CD4-positive, CD25-positive, alpha-beta regulatory T cell (primary cell): ENCODE results near the gene FCRLA. TPM values are rescaled to one million over a fixed set of nuclear protein-coding genes. Genes with fewer than 3 reads are reported as not detected.
"Not testable (repeated sequence)": the region's sequence is repeated elsewhere in the genome, so short reads cannot be mapped to it uniquely, and the experiment has no call there.

Experiments
- ATAC-seq, 2 donors: fragments of 150-1000 bp; cut with Tn5 transposase; one replicate each; pipeline ENCODE4 v1.10.0; 2021; ENCODE audit warnings: low read depth in 2 of 2, moderate number of reproducible peaks in 2 of 2, moderate library complexity in 1 of 2
- DNase-seq, 3 donors: peaks; one replicate each; pipeline versions ENCODE4 v3.0.0 to v3.0.0-alpha.2; 2012 to 2022; ENCODE audit warnings: mixed read lengths in 1 of 3
- H3K27ac ChIP-seq: one replicate; pipeline ENCODE4 v1.7.0; 2013; ENCODE audit warnings: mild to moderate bottlenecking, low read length; ENCODE audit not compliant: insufficient read depth, poor library complexity, severe bottlenecking
- H3K27me3 ChIP-seq: one replicate; pipeline ENCODE4 v1.7.0; 2013; ENCODE audit warnings: low read length; ENCODE audit not compliant: control insufficient read depth, insufficient read depth
- H3K36me3 ChIP-seq: one replicate; pipeline ENCODE4 v1.7.0; 2013; ENCODE audit warnings: mild to moderate bottlenecking, low read length, moderate library complexity; ENCODE audit not compliant: control insufficient read depth, insufficient read depth
- H3K4me1 ChIP-seq: 2 replicates; pipeline ENCODE4 v1.7.0; 2013; ENCODE audit warnings: mild to moderate bottlenecking, low read length; ENCODE audit not compliant: insufficient read depth, control insufficient read depth, poor library complexity, severe bottlenecking
- H3K4me3 ChIP-seq: one replicate; pipeline ENCODE4 v1.7.0; 2013; ENCODE audit warnings: low read depth, mild to moderate bottlenecking, low read length, moderate library complexity
- H3K9me3 ChIP-seq, 2 experiments: 1 replicate in 1 of 2; 2 replicates in 1 of 2; pipeline ENCODE4 v1.7.0; 2013; ENCODE audit warnings: low read length in 2 of 2, mild to moderate bottlenecking in 1 of 2, moderate library complexity in 1 of 2; ENCODE audit not compliant: control insufficient read depth in 2 of 2
- H3K27ac Mint-ChIP-seq, 3 donors: one replicate each; pipeline ENCODE4 v1.8.0; 2020 to 2022; ENCODE audit warnings: mild to moderate bottlenecking in 3 of 3, mixed read lengths in 3 of 3, moderate library complexity in 2 of 3
- H3K27me3 Mint-ChIP-seq: one replicate; pipeline ENCODE4 v1.8.0; 2022; ENCODE audit warnings: mild to moderate bottlenecking, mixed read lengths
- H3K36me3 Mint-ChIP-seq: one replicate; pipeline ENCODE4 v1.8.0; 2020; ENCODE audit warnings: mixed read lengths
- H3K4me1 Mint-ChIP-seq, 4 donors: one replicate each; pipeline ENCODE4 v1.8.0; 2020 to 2022; ENCODE audit warnings: mixed read lengths in 4 of 4, mild to moderate bottlenecking in 1 of 4
- H3K4me3 Mint-ChIP-seq, 4 donors: one replicate each; pipeline ENCODE4 v1.8.0; 2020 to 2022; ENCODE audit warnings: mild to moderate bottlenecking in 4 of 4, mixed read lengths in 4 of 4, moderate library complexity in 3 of 4
- H3K9me3 Mint-ChIP-seq, 7 donors: one replicate each; pipeline ENCODE4 v1.8.0; 2020 to 2022; ENCODE audit warnings: mixed read lengths in 7 of 7, mild to moderate bottlenecking in 3 of 7, moderate library complexity in 2 of 7
- polyA plus RNA-seq, 4 donors: library from polyadenylated mRNA; unstranded; fragments of 300-500 nt; fragmentation: Illumina TruSeq; gene quantifications; one replicate each; pipeline ENCODE4 v1.2.3, GENCODE V29; 2021
- total RNA-seq: library from RNA; stranded (reverse); gene quantifications from one replicate; pipeline ENCODE4 v1.2.3, GENCODE V29; 2022

The FCRLA gene
- total and polyA plus RNA-seq, 5 donors from 2014 or later: 0.51 to 2.1 (median 0.51) TPM; not detected in 2

GRCh38 chr1:161681879-161682278 is 25.1 kb upstream of the FCRLA start:
- H3K4me3 Mint-ChIP-seq: no peak overlapping the region
- no peaks in the 10 kb centered on the region for H3K36me3 ChIP-seq
- peaks cover 47% of the 10 kb centered on the region for H3K27me3 Mint-ChIP-seq
- H3K4me3 ChIP-seq: no peak overlapping the region
- H3K27ac ChIP-seq: no peak overlapping the region
- H3K4me1 Mint-ChIP-seq: no peaks in the 10 kb centered on the region
- no peaks in the 10 kb centered on the region for H3K4me1 ChIP-seq
- H3K9me3 ChIP-seq: no peaks in the 10 kb centered on the region
- ATAC-seq (no peak), DNase-seq (no peak)
- H3K27me3 ChIP-seq: peaks cover 22% of the 10 kb centered on the region
- H3K9me3 Mint-ChIP-seq: no peaks in the 10 kb centered on the region
- no peak overlapping the region for H3K27ac Mint-ChIP-seq
- H3K36me3 Mint-ChIP-seq: no peaks in the 10 kb centered on the region

GRCh38 chr1:161688946-161689345 is 18.1 kb upstream of the FCRLA start:
- Mint-ChIP-seq H3K27ac (no peak overlapping the region), H3K9me3 (no peaks in the 10 kb centered on the region), H3K4me3 (no peak overlapping the region), H3K4me1 (no peaks in the 10 kb centered on the region), H3K27me3 (peaks cover 35% of the 10 kb centered on the region), H3K36me3 (no peaks in the 10 kb centered on the region)
- DNase-seq (no peak), ATAC-seq (no peak)
- Histone ChIP-seq H3K27ac (no peak overlapping the region), H3K4me3 (no peak overlapping the region), H3K27me3 (peaks cover 24% of the 10 kb centered on the region), H3K36me3 (no peaks in the 10 kb centered on the region), H3K4me1 (no peaks in the 10 kb centered on the region), H3K9me3 (no peaks in the 10 kb centered on the region)

GRCh38 chr1:161691846-161692245 is 15.2 kb upstream of the FCRLA start:
- no peak for ATAC-seq
- H3K4me1 Mint-ChIP-seq: no peaks in the 10 kb centered on the region
- H3K9me3 Mint-ChIP-seq: no peaks in the 10 kb centered on the region
- H3K4me3 ChIP-seq: no peak overlapping the region
- DNase-seq: no peak
- peaks cover 4% of the 10 kb centered on the region for H3K36me3 Mint-ChIP-seq
- no peak overlapping the region for H3K27ac ChIP-seq
- H3K27me3 Mint-ChIP-seq: peaks cover 43% of the 10 kb centered on the region
- H3K4me1 ChIP-seq: no peaks in the 10 kb centered on the region
- no peak overlapping the region for H3K4me3 Mint-ChIP-seq
- H3K27ac Mint-ChIP-seq: no peak overlapping the region
- H3K27me3 ChIP-seq: peaks cover 15% of the 10 kb centered on the region
- no peaks in the 10 kb centered on the region for H3K36me3 ChIP-seq
- H3K9me3 ChIP-seq: no peaks in the 10 kb centered on the region

- not testable (repeated sequence) for H3K9me3 Mint-ChIP-seq
- peaks cover 49% of the 10 kb centered on the region for H3K27me3 Mint-ChIP-seq
Measured at GRCh38 chr1:161693020-161693712, 13.9 kb upstream of the FCRLA start.

GRCh38 chr1:161698302-161698701 is 8.7 kb upstream of the FCRLA start:
- not testable (repeated sequence) for H3K27me3 ChIP-seq, H3K9me3 Mint-ChIP-seq, H3K4me1 ChIP-seq, H3K36me3 Mint-ChIP-seq, H3K4me3 ChIP-seq, H3K4me1 Mint-ChIP-seq, ATAC-seq, H3K36me3 ChIP-seq, H3K27ac Mint-ChIP-seq, DNase-seq, H3K27ac ChIP-seq, H3K4me3 Mint-ChIP-seq, H3K9me3 ChIP-seq
- peaks cover 56% of the 10 kb centered on the region for H3K27me3 Mint-ChIP-seq

More at GRCh38 chr1:161693020-161693712, 13.9 kb upstream of the FCRLA start:
- not testable (repeated sequence) for DNase-seq, H3K36me3 Mint-ChIP-seq, H3K4me1 ChIP-seq, H3K4me3 ChIP-seq, H3K36me3 ChIP-seq, H3K4me1 Mint-ChIP-seq, H3K4me3 Mint-ChIP-seq, H3K27ac ChIP-seq, ATAC-seq, H3K9me3 ChIP-seq, H3K27ac Mint-ChIP-seq
- peaks cover 13% of the 10 kb centered on the region for H3K27me3 ChIP-seq

GRCh38 chr1:161702250-161702649 is 4.8 kb upstream of the FCRLA start:
- H3K9me3 ChIP-seq: no peaks in the 10 kb centered on the region
- no peak for DNase-seq
- H3K4me3 Mint-ChIP-seq: no peak overlapping the region
- no peaks in the 10 kb centered on the region for H3K36me3 Mint-ChIP-seq
- H3K27ac ChIP-seq: no peak overlapping the region
- no peak overlapping the region for H3K4me3 ChIP-seq
- H3K27me3 ChIP-seq: peaks cover 3% of the 10 kb centered on the region
- H3K4me1 Mint-ChIP-seq: no peaks in the 10 kb centered on the region
- H3K9me3 Mint-ChIP-seq: peaks cover 0 to 2% (median 0%) of the 10 kb centered on the region in 7 donors
- no peak for ATAC-seq
- no peaks in the 10 kb centered on the region for H3K36me3 ChIP-seq
- peaks cover 36% of the 10 kb centered on the region for H3K27me3 Mint-ChIP-seq
- no peak overlapping the region for H3K27ac Mint-ChIP-seq
- no peaks in the 10 kb centered on the region for H3K4me1 ChIP-seq

- H3K9me3 ChIP-seq: no peaks in the 10 kb centered on the region
- H3K9me3 Mint-ChIP-seq: no peaks in the 10 kb centered on the region
- H3K4me3 ChIP-seq: no peak overlapping the region
- no peak overlapping the region for H3K4me3 Mint-ChIP-seq
- H3K36me3 ChIP-seq: no peaks in the 10 kb centered on the region
- H3K36me3 Mint-ChIP-seq: no peaks in the 10 kb centered on the region
- peaks cover 22% of the 10 kb centered on the region for H3K27me3 Mint-ChIP-seq
- H3K27ac ChIP-seq: no peak overlapping the region
- peaks cover 3% of the 10 kb centered on the region for H3K27me3 ChIP-seq
- DNase-seq (no peak), ATAC-seq (peak; percentile 28 to 30)
- H3K4me1 ChIP-seq: no peaks in the 10 kb centered on the region
- H3K4me1 Mint-ChIP-seq: no peaks in the 10 kb centered on the region
- no peak overlapping the region for H3K27ac Mint-ChIP-seq
Measured at GRCh38 chr1:161705537-161705936, 1.5 kb upstream of the FCRLA start.

GRCh38 chr1:161706113-161706481 is 932 bp upstream of the FCRLA start:
- peaks cover 23% of the 10 kb centered on the region for H3K27me3 Mint-ChIP-seq
- no peak overlapping the region for H3K27ac ChIP-seq
- DNase-seq (no peak), ATAC-seq (no peak)
- no peaks in the 10 kb centered on the region for H3K9me3 Mint-ChIP-seq
- no peak overlapping the region for H3K27ac Mint-ChIP-seq
- H3K4me3 ChIP-seq: no peak overlapping the region
- H3K4me1 ChIP-seq: no peaks in the 10 kb centered on the region
- H3K36me3 Mint-ChIP-seq: no peaks in the 10 kb centered on the region
- no peaks in the 10 kb centered on the region for H3K4me1 Mint-ChIP-seq
- H3K9me3 ChIP-seq: no peaks in the 10 kb centered on the region
- H3K4me3 Mint-ChIP-seq: no peak overlapping the region
- H3K27me3 ChIP-seq: peaks cover 3% of the 10 kb centered on the region
- H3K36me3 ChIP-seq: no peaks in the 10 kb centered on the region
